Epidermal melanocyte (primary cell): ENCODE results near the gene FAM9B.

ENCODE experiments used
- DNase-seq: peaks from one replicate; pipeline ENCODE4 v3.0.0; 2011; ENCODE audit warnings: low spot score; ENCODE audit not compliant: insufficient read length

Gene FAM9B

GRCh38 chrX:8980756-8981155 lies 53.2 kb downstream of the FAM9B start:
- no peak for DNase-seq
